Activated CD4-positive, alpha-beta T cell treated with anti-CD3 and anti-CD28 coated beads, Interleukin-2, amount 10 ng/mL, durations not matched to agents 24 days and 14 days (primary cell): ENCODE measurements around the gene NEDD4L. TPM values are rescaled to one million over a fixed set of nuclear protein-coding genes. Genes with fewer than 3 reads are reported as not detected.

Source experiments
- DNase-seq: peaks from one replicate; pipeline ENCODE4 v3.0.0; 2022
- H3K27ac Mint-ChIP-seq: one replicate; pipeline ENCODE4 v1.8.0; 2022; ENCODE audit warnings: mild to moderate bottlenecking, mixed read lengths
- H3K27me3 Mint-ChIP-seq: one replicate; pipeline ENCODE4 v1.8.0; 2022; ENCODE audit warnings: mixed read lengths
- H3K36me3 Mint-ChIP-seq: one replicate; pipeline ENCODE4 v1.8.0; 2022; ENCODE audit warnings: low read depth, mild to moderate bottlenecking, mixed read lengths
- H3K4me1 Mint-ChIP-seq: one replicate; pipeline ENCODE4 v1.8.0; 2021; ENCODE audit warnings: mixed read lengths
- H3K4me3 Mint-ChIP-seq: one replicate; pipeline ENCODE4 v1.8.0; 2022; ENCODE audit warnings: mild to moderate bottlenecking, moderate library complexity, mixed read lengths
- H3K9me3 Mint-ChIP-seq: one replicate; pipeline ENCODE4 v1.8.0; 2021; ENCODE audit warnings: mixed read lengths
- intact Hi-C: fragments of 100-400 bp; cut with micrococcal nuclease; formaldehyde crosslinking; loops from one replicate; pipeline ENCODE4 v1.15.1; 2023
- total RNA-seq: library from RNA; stranded (reverse); gene quantifications from 2 replicates; pipeline ENCODE4 v1.2.3, GENCODE V29; 2022

NEDD4L gene
- total RNA-seq, 1 donor from 2014 or later: 4.2 TPM

DNA sequence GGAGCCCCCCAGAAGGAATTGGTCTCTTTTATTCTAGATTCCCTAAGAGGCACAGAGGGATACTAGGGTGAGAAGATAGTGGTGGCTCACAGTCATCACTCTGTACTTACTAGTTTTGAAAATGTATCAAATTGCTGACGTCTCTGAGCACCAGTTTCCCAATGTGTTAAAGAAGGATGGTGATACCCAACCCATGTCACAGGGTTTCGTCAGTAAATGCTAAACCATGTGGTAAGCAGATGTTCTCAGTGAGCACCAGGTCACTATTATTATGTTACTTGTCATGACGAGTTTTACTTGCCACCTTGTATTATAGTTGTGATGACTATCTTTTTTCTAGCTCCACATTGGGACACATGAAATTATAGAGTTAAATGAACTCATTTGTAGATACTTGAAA lies 54.7 kb downstream of the NEDD4L start:
- H3K9me3 Mint-ChIP-seq: no peaks in the 10 kb centered on the region
- no peak overlapping the region for H3K27ac Mint-ChIP-seq
- H3K4me1 Mint-ChIP-seq: no peaks in the 10 kb centered on the region
- H3K27me3 Mint-ChIP-seq: peaks cover 16% of the 10 kb centered on the region
- H3K36me3 Mint-ChIP-seq: no peaks in the 10 kb centered on the region
- H3K4me3 Mint-ChIP-seq: no peak overlapping the region
- intact Hi-C loops: no loop called here
- DNase-seq: no peak

DNA sequence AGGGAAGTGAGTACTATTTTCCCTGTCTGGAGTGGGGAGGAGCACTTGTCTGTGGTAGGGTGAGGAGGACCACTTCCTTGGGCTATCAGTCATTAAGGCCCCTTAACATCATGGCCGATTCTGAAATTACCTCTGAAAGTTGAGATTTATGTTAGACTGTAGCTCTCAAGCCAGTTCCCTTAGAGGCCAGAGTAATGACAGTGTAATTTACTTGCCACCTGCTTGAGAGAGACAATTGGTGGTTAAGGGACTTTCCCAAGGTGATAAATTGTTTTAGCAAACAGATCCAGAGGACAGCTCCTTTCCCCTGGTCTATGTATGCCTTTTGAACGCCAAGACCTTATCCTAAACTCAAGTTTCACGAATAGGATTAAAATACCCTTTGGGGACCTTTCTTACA lies 56.1 kb downstream of the NEDD4L start:
- Mint-ChIP-seq H3K36me3 (no peaks in the 10 kb centered on the region), H3K4me1 (no peaks in the 10 kb centered on the region), H3K27me3 (peaks cover 26% of the 10 kb centered on the region), H3K4me3 (no peak overlapping the region), H3K27ac (no peak overlapping the region), H3K9me3 (no peaks in the 10 kb centered on the region)
- intact Hi-C loops: no loop called here
- no peak for DNase-seq

DNA sequence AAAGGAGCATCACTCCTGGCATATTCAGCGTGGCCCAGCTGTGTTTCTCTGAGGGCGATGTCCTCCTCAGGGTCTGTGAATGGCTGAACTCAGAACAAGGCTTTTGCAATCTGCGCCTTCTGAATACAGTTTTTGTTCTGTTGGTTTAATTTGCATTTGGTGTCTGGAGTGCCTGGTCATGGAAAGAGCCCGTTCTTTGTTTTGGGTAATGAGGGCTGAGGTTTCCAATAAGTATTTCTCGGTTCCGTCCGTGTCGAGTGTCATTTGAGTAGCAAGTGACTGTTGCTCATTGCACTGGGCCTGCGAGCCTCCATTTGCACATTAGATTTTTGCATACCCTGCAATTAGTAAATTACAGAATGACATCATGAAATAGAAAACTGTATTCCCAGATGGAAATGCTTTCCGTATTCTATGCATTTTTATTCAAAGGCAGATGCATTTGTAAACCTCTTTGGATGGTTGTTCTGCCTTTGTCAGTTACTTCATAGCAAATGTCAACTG lies 57.3 kb downstream of the NEDD4L start:
- no peak overlapping the region for H3K27ac Mint-ChIP-seq
- DNase-seq: no peak
- H3K4me3 Mint-ChIP-seq: no peak overlapping the region
- no peaks in the 10 kb centered on the region for H3K36me3 Mint-ChIP-seq
- H3K27me3 Mint-ChIP-seq: peaks cover 30% of the 10 kb centered on the region
- intact Hi-C loops: no loop called here
- no peaks in the 10 kb centered on the region for H3K4me1 Mint-ChIP-seq
- H3K9me3 Mint-ChIP-seq: no peaks in the 10 kb centered on the region

DNA sequence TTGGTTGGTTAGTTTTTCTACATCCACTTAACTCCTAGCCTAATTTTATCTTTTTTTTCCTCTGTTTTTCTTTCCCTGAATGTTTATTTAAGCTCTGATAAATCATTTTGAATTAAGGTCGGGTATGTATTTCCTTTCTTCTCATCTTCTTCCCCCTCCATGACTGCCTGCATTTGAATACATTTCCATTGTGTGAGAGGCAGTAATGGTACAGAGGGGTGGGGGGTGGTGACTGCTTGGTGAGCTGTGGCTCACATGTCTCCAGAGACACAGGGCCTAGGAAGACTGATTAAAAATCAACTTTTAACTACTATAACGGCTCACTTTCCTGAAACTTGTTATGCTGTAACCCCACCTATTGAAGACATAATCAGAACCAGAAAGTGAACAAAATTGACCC lies 58.0 kb downstream of the NEDD4L start:
- Mint-ChIP-seq H3K4me3 (no peak overlapping the region), H3K27me3 (peaks cover 30% of the 10 kb centered on the region), H3K36me3 (no peaks in the 10 kb centered on the region), H3K27ac (no peak overlapping the region), H3K9me3 (no peaks in the 10 kb centered on the region), H3K4me1 (no peaks in the 10 kb centered on the region)
- no peak for DNase-seq
- intact Hi-C loops: no loop called here

DNA sequence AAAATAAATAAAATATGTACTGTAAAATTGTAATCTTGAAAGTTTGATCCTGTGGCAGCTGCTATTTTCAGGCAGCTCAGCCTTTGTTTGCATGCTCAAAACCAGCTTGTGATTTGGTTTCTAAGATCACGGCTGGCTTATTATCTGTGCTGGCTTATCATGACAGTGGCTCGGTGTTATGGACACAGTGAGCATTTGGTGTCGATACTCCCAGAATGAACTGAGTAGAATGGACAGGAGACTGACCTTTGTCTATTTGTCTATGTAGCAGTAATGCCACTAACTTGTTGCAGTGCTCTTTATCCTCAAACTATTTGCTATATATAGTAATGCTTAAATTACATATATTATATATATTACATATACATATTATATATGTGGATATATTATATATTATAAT lies 58.8 kb downstream of the NEDD4L start:
- no peak overlapping the region for H3K27ac Mint-ChIP-seq
- DNase-seq: no peak
- no peaks in the 10 kb centered on the region for H3K4me1 Mint-ChIP-seq
- H3K36me3 Mint-ChIP-seq: no peaks in the 10 kb centered on the region
- intact Hi-C loops: no loop called here
- H3K4me3 Mint-ChIP-seq: no peak overlapping the region
- H3K9me3 Mint-ChIP-seq: no peaks in the 10 kb centered on the region
- H3K27me3 Mint-ChIP-seq: peaks cover 30% of the 10 kb centered on the region

DNA sequence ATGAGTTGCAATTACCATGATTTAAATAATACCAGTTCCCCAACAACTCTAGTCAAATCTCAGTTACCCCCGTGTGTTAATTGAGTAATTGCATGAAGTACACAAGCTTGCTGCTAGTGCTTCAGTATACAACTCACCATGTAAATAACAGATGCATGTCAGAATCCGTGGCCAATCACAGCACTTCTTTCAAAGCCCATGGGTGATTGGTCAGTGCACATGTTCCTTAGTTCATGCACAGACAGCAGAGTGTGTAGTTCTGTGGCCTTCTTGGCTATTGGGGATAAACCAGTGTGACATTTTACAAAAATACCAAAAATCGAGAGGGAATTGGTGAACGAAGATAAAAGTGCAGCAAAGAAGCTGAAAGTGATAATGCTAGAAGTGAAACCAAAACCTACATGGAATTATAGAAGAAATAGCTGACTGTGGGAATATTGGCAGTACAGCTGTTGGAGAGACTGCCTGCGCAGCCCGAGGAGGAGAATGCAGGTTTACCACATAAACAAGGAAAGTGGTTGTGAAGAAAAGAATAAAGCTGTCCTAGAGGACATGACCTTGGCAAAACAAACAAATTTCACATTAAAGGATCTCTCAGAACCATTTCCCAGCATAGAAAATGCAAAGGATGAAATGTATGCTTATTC lies 59.4 kb downstream of the NEDD4L start:
- Mint-ChIP-seq H3K9me3 (no peaks in the 10 kb centered on the region), H3K27me3 (peaks cover 30% of the 10 kb centered on the region), H3K4me3 (no peak overlapping the region), H3K4me1 (no peaks in the 10 kb centered on the region), H3K27ac (no peak overlapping the region), H3K36me3 (no peaks in the 10 kb centered on the region)
- no peak for DNase-seq
- intact Hi-C loops: no loop called here

DNA sequence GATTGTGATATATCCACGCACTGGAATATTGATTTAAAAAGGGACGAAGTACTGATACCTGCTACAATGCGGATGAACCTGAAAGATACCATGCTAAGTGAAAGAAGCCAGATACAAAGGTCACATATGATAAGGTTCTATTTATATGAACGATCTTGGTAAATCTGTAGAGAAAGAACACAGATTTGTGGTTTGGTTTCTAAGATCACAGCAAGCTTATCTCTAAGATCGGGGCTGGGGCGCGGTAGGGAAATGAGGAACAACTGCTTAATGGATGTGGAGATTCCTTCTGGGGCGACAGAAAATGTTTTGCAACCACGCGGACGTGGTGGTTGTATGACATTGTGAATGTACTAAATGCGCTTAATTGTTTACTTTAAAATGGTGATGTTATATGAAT lies 60.1 kb downstream of the NEDD4L start:
- Mint-ChIP-seq H3K27me3 (peaks cover 31% of the 10 kb centered on the region), H3K4me3 (no peak overlapping the region), H3K9me3 (no peaks in the 10 kb centered on the region), H3K27ac (no peak overlapping the region), H3K4me1 (no peaks in the 10 kb centered on the region), H3K36me3 (no peaks in the 10 kb centered on the region)
- DNase-seq: no peak
- intact Hi-C loops: no loop called here

DNA sequence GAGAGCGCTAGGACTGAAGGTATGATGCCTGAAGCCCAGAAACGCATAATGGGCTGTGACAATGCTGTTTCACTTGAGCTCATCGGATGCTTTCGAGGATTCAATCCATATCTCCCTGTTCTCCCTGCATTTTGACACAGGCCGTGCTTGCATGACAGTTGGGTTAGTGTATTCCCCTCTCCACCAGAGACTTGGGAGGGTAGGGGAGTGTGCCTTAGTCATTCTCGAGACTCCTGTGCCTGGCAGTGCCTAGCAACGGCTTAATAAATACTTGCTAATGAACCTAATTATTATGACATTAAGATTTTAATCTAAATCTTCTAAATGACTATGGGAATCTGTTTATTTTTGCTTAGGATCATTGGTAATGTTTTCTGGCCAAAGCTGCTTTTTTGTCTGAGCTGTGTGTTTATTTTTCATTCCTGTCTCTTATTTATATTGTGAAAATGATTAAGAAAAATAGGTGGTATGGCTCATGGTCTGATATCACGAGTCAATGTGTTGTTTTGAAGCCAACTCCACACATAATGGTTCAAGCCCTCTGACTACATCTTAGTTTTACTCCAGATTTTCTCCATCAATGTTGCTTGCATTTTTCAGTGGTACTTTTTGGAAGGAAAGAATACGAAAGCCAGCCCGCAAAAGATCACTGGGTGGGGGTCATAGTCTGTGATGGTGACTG lies 61.3 kb downstream of the NEDD4L start:
- Mint-ChIP-seq H3K9me3 (no peaks in the 10 kb centered on the region), H3K4me1 (no peaks in the 10 kb centered on the region), H3K27ac (no peak overlapping the region), H3K4me3 (no peak overlapping the region), H3K36me3 (no peaks in the 10 kb centered on the region), H3K27me3 (peaks cover 38% of the 10 kb centered on the region)
- intact Hi-C loops: no loop called here
- DNase-seq: no peak

DNA sequence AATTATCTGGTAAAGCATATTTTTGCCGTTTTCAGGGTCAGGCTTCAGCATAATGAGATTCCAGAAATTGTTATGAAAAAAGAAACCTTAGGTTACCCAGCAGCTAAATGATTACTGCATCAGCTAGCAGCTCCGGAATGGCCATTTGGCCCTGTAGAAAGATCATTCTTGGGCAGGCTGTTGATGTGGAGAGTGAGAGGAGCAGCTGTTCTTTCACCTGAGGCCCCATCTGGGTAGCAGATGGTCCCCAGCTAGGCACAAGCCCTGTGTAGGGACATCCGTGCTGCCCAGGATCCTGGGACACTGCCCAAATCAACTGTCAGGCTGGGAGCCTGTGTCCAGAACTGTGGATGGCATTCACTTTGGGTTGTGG lies 61.8 kb downstream of the NEDD4L start:
- H3K4me3 Mint-ChIP-seq: no peak overlapping the region
- H3K36me3 Mint-ChIP-seq: no peaks in the 10 kb centered on the region
- DNase-seq: no peak
- intact Hi-C loops: no loop called here
- H3K9me3 Mint-ChIP-seq: no peaks in the 10 kb centered on the region
- no peaks in the 10 kb centered on the region for H3K4me1 Mint-ChIP-seq
- H3K27ac Mint-ChIP-seq: no peak overlapping the region
- H3K27me3 Mint-ChIP-seq: peaks cover 37% of the 10 kb centered on the region

DNA sequence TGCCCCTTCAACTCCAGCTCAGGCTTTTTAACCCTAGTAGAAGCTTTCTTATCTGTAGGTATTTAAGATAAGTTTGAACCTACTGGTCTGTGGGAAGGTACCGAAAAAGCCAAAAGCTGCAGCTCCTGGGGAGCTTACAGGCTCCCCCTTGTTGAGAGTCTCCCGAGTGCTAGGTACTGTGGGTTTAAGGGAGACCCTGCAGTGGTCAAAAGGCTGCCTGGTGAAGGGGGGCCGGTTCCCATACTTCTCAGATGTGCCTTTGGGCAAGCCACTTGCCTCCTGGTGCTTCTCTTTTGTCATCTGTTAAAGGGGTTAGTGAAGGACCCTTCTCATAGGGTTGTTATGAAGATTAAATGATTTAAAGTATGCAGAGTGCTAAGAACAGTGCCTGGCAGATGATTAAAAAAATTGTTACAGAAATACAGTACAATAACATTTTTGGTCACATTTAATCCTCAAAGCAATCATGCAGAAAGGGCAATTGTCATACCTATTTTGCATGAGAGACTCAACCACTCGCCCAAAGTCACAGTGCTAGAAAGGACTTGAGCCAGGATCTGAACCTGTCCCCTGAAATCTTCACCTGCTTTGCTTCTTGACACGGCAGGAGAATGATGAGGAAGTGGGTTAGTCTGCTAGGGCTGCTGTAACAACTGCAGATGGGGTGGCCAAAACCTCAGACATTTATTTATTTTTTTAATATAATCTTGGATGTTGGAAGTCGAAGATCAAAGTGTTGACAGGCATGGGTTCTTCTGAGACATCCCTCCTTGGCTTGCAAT lies 62.5 kb downstream of the NEDD4L start:
- Mint-ChIP-seq H3K27me3 (peaks cover 34% of the 10 kb centered on the region), H3K9me3 (no peaks in the 10 kb centered on the region), H3K4me3 (no peak overlapping the region), H3K27ac (no peak overlapping the region), H3K36me3 (no peaks in the 10 kb centered on the region), H3K4me1 (no peaks in the 10 kb centered on the region)
- DNase-seq: no peak
- intact Hi-C loops: no loop called here

DNA sequence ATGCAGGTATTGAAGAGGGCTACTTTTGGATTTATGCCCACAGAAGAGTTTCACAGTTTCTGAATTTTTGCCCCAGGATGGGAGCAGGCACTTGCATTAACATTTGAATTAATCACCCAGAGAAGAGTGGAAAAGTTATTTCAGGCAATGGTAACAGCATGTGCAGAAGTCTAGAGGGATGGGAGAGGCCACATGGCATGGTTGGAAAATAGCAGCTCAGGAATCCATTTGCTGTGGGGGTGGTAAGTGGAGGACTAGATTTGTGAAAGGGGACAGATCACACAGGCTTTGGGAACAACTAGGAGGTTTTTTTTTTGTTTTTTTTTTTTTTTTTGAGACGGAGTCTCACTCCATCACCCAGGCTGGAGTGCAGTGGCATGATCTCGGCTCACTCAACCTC lies 65.2 kb downstream of the NEDD4L start:
- no peak overlapping the region for H3K27ac Mint-ChIP-seq
- DNase-seq: no peak
- no peak overlapping the region for H3K4me3 Mint-ChIP-seq
- intact Hi-C loops: no loop called here
- H3K27me3 Mint-ChIP-seq: peaks cover 17% of the 10 kb centered on the region
- H3K9me3 Mint-ChIP-seq: no peaks in the 10 kb centered on the region
- H3K36me3 Mint-ChIP-seq: no peaks in the 10 kb centered on the region
- H3K4me1 Mint-ChIP-seq: peaks cover 9% of the 10 kb centered on the region

DNA sequence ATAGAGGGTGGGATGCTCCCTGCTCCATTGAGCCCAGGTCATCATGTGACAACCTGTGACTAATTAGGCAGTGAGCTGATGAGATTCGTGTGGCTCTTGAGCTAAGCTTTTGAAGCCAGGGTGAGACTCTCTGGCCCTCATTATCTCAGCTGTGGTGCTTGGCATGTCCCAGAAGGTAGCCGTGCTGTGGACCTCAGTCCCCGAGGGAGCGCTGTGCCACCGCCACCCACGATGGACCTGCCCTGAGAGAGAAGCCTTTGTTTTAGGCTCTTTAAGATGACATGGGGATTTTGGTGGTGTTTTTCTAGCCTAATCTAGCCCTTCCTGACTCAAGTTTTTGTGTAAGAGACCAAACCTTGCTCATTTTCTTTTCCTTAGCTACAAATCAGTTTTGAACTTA lies 66.4 kb downstream of the NEDD4L start:
- peaks cover 12% of the 10 kb centered on the region for H3K27me3 Mint-ChIP-seq
- no peak for DNase-seq
- peaks cover 9% of the 10 kb centered on the region for H3K4me1 Mint-ChIP-seq
- intact Hi-C loops: loop anchor here (10.0 kb wide), 1 partner anchor 476 kb away; no protein-coding TSS in a partner anchor
- no peak overlapping the region for H3K27ac Mint-ChIP-seq
- H3K36me3 Mint-ChIP-seq: no peaks in the 10 kb centered on the region
- no peaks in the 10 kb centered on the region for H3K9me3 Mint-ChIP-seq
- H3K4me3 Mint-ChIP-seq: no peak overlapping the region

DNA sequence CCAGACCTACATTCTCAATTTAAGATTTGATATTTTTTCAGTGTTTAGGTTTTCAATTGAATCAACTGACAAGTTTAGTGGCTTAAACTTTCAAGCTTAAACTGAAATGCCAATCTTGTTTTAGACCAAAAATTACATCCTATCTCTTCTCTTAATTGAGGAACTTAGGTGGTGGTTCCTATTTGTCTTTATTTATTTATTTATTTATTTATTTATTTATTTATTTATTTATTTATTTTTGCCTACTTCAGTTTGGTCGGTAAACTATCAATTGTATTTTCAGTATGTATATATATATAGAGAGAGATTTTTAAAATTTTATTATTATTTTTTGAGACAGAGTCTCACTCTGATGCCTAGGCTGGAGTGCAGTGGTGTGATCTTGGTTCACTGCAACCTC lies 68.1 kb downstream of the NEDD4L start:
- DNase-seq: no peak
- intact Hi-C loops: loop anchor here (10.0 kb wide), 1 partner anchor 477 kb away; no protein-coding TSS in a partner anchor
- peaks cover 8% of the 10 kb centered on the region for H3K27me3 Mint-ChIP-seq
- peaks cover 9% of the 10 kb centered on the region for H3K4me1 Mint-ChIP-seq
- no peaks in the 10 kb centered on the region for H3K9me3 Mint-ChIP-seq
- H3K4me3 Mint-ChIP-seq: no peak overlapping the region
- H3K36me3 Mint-ChIP-seq: no peaks in the 10 kb centered on the region
- H3K27ac Mint-ChIP-seq: no peak overlapping the region

DNA sequence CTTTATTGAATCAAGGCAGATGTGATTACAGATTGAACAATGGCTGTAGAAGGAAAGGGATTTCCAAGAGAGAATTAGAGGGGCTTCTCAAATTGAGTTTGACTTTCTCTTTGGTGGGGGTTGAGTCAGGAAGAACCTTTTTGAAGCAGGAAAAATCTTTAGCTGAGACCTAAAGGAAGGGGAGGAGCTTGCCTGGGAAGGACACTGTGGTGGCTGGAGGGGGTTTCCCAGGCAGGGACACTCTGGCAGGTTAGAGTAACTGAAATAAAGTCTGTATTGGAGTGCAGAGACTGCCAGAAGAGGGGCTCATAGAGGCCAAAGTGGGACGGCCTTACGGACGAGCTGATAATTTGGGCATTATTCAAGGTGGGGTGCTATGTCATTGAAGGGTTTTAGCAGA lies 69.3 kb downstream of the NEDD4L start:
- H3K36me3 Mint-ChIP-seq: no peaks in the 10 kb centered on the region
- DNase-seq: no peak
- no peak overlapping the region for H3K4me3 Mint-ChIP-seq
- H3K9me3 Mint-ChIP-seq: no peaks in the 10 kb centered on the region
- peaks cover 10% of the 10 kb centered on the region for H3K27me3 Mint-ChIP-seq
- peaks cover 9% of the 10 kb centered on the region for H3K4me1 Mint-ChIP-seq
- intact Hi-C loops: loop anchor here (10.0 kb wide), 1 partner anchor 479 kb away; no protein-coding TSS in a partner anchor
- H3K27ac Mint-ChIP-seq: no peak overlapping the region
